H1 (cell line): Measurements from ENCODE around the gene RWDD3. TPM values are rescaled to one million over a fixed set of nuclear protein-coding genes. Genes with fewer than 3 reads are reported as not detected.

Experiments
- CTCF ChIA-PET: fragments of 300-600 bp; sonication (Branson Sonifier 250); formaldehyde crosslinking; loops from one replicate; lab custom pipeline; 2021; ENCODE audit not compliant: partially characterized antibody; lab: Charles Lee
- POLR2A ChIA-PET: fragments of 300-600 bp; sonication (Branson Sonifier 250); formaldehyde crosslinking; loops from one replicate; lab custom pipeline; 2021; ENCODE audit warnings: inconsistent platforms; ENCODE audit not compliant: partially characterized antibody; lab: Charles Lee
- DNase-seq, 2 experiments: peaks; one replicate each; pipeline versions ENCODE4 v3.0.0 to v3.0.0-alpha.2; 2010 to 2022; ENCODE audit warnings: low spot score in 2 of 2, low read depth in 1 of 2, mixed read lengths in 1 of 2
- FAIRE-seq: peaks from 2 replicates; lab custom pipeline; 2011; peaks lifted over from hg19 to GRCh38; lab: Jason Lieb, UNC
- H2AFZ ChIP-seq: 2 replicates; pipeline ENCODE4 v1.8.1; 2012; ENCODE audit warnings: low read length, inconsistent platforms
- H2AK5ac ChIP-seq: 2 replicates; pipeline ENCODE4 v1.6.1; 2013; ENCODE audit warnings: low read depth, low read length
- H2BK120ac ChIP-seq: replicated peaks from 2 replicates; pipeline ENCODE3; 2013; ENCODE audit warnings: low read depth, low read length, inconsistent platforms
- H2BK12ac ChIP-seq: 2 replicates; pipeline ENCODE4 v1.6.1; 2013; ENCODE audit warnings: low read depth, low read length
- H2BK15ac ChIP-seq: 2 replicates; pipeline ENCODE4 v1.6.1; 2013; ENCODE audit warnings: low read length
- H2BK20ac ChIP-seq: 2 replicates; pipeline ENCODE4 v1.6.1; 2013; ENCODE audit warnings: low read length
- H2BK5ac ChIP-seq: 2 replicates; pipeline ENCODE4 v1.6.1; 2013; ENCODE audit warnings: low read depth, low read length
- H3K14ac ChIP-seq: 2 replicates; pipeline ENCODE4 v1.6.1; 2013; ENCODE audit warnings: inconsistent platforms; ENCODE audit not compliant: insufficient read length
- H3K18ac ChIP-seq: 2 replicates; pipeline ENCODE4 v1.6.1; 2013; ENCODE audit warnings: low read length; ENCODE audit errors: extremely low read depth
- H3K23ac ChIP-seq: 2 replicates; pipeline ENCODE4 v1.6.1; 2013; ENCODE audit warnings: inconsistent platforms; ENCODE audit not compliant: insufficient read length
- H3K23me2 ChIP-seq: 2 replicates; pipeline ENCODE4 v1.6.1; 2013; ENCODE audit warnings: low read depth, low read length
- H3K27ac ChIP-seq: 2 replicates; pipeline ENCODE4 v1.6.1; 2011; ENCODE audit warnings: low read depth, low read length, inconsistent platforms
- H3K27me3 ChIP-seq, 4 experiments: replicated peaks in 1 of 4; 1 replicate in 1 of 4; 2 replicates in 3 of 4; pipeline versions ENCODE4 v1.6.1 to v1.8.1; 2011 to 2013; ENCODE audit warnings: low read length in 3 of 4, mild to moderate bottlenecking in 3 of 4, inconsistent platforms in 2 of 4, mixed read lengths in 2 of 4, moderate library complexity in 1 of 4; ENCODE audit not compliant: control insufficient read depth in 3 of 4, insufficient read depth in 3 of 4; ENCODE audit errors: extremely low read depth in 1 of 4
- H3K36me3 ChIP-seq, 4 experiments: 2 replicates each; pipeline versions ENCODE4 v1.6.1 to v1.8.1; 2011 to 2013; ENCODE audit warnings: mild to moderate bottlenecking in 4 of 4, low read length in 3 of 4, moderate library complexity in 2 of 4, control low read depth in 1 of 4, inconsistent platforms in 1 of 4; ENCODE audit not compliant: insufficient read depth in 4 of 4, control insufficient read depth in 2 of 4
- H3K4ac ChIP-seq: replicated peaks from 2 replicates; pipeline ENCODE3; 2013; ENCODE audit warnings: low read length, low read depth, mixed read lengths, inconsistent platforms; ENCODE audit not compliant: insufficient read length
- H3K4me1 ChIP-seq, 4 experiments: replicated peaks in 1 of 4; 1 replicate in 1 of 4; 2 replicates in 3 of 4; pipeline versions ENCODE4 v1.6.1 to v1.8.1; 2011 to 2013; ENCODE audit warnings: low read length in 3 of 4, inconsistent platforms in 2 of 4, mixed read lengths in 1 of 4; ENCODE audit not compliant: insufficient read depth in 4 of 4, control insufficient read depth in 3 of 4
- H3K4me2 ChIP-seq, 2 experiments: 2 replicates each; pipeline versions ENCODE4 v1.6.1 to v1.8.1; 2011 to 2013; ENCODE audit warnings: low read depth in 2 of 2, low read length in 2 of 2, control low read depth in 1 of 2, inconsistent platforms in 1 of 2, mild to moderate bottlenecking in 1 of 2; ENCODE audit not compliant: insufficient read depth in 1 of 2
- H3K4me3 ChIP-seq, 4 experiments: fragments of 200-600, 300-600 bp in 1 of 4; sonication (generic), shearing (Covaris generic), sonication (Bioruptor Twin) in 1 of 4; 2 replicates each; pipeline versions ENCODE4 v1.5.1 to v1.8.1; 2011 to 2016; ENCODE audit warnings: low read length in 4 of 4, low read depth in 3 of 4, control low read depth in 2 of 4, inconsistent platforms in 2 of 4, mild to moderate bottlenecking in 2 of 4, mixed read lengths in 1 of 4, moderate library complexity in 1 of 4; ENCODE audit not compliant: insufficient read depth in 2 of 4; ENCODE audit errors: extremely low read depth in 1 of 4
- H3K56ac ChIP-seq: replicated peaks from 2 replicates; pipeline ENCODE3; 2013; ENCODE audit warnings: low read depth, mild to moderate bottlenecking, mixed read lengths, low read length, inconsistent platforms; ENCODE audit not compliant: insufficient read length
- H3K79me1 ChIP-seq: 2 replicates; pipeline ENCODE4 v1.6.1; 2013; ENCODE audit warnings: low read depth, low read length, control low read depth
- H3K79me2 ChIP-seq, 2 experiments: 2 replicates each; pipeline versions ENCODE4 v1.6.1 to v1.8.1; 2012 to 2013; ENCODE audit warnings: low read length in 2 of 2, mild to moderate bottlenecking in 2 of 2, inconsistent platforms in 1 of 2; ENCODE audit not compliant: insufficient read depth in 2 of 2, control insufficient read depth in 1 of 2
- H3K9ac ChIP-seq, 4 experiments: replicated peaks in 1 of 4; 1 replicate in 1 of 4; 2 replicates in 3 of 4; pipeline versions ENCODE4 v1.6.1 to v1.8.1; 2011 to 2013; ENCODE audit warnings: low read depth in 3 of 4, low read length in 3 of 4, control low read depth in 2 of 4, mild to moderate bottlenecking in 2 of 4, moderate library complexity in 2 of 4, inconsistent platforms in 1 of 4; ENCODE audit errors: extremely low read depth in 1 of 4
- H3K9me3 ChIP-seq, 2 experiments: 2 replicates each; pipeline versions ENCODE4 v1.6.1 to v1.8.1; 2012 to 2013; ENCODE audit warnings: mild to moderate bottlenecking in 2 of 2, moderate library complexity in 2 of 2, control low read depth in 1 of 2, inconsistent platforms in 1 of 2, low read depth in 1 of 2, low read length in 1 of 2, mixed read lengths in 1 of 2; ENCODE audit not compliant: insufficient read depth in 2 of 2
- H4K20me1 ChIP-seq, 2 experiments: replicated peaks in 1 of 2; 2 replicates each; pipeline versions ENCODE3 to v1.8.1; 2011 to 2013; ENCODE audit warnings: inconsistent platforms in 2 of 2, low read length in 2 of 2, mild to moderate bottlenecking in 1 of 2; ENCODE audit not compliant: insufficient read depth in 2 of 2, control insufficient read depth in 1 of 2
- H4K5ac ChIP-seq: 2 replicates; pipeline ENCODE4 v1.6.1; 2013; ENCODE audit warnings: low read length, low read depth, mixed read lengths, inconsistent platforms; ENCODE audit not compliant: insufficient read length
- H4K8ac ChIP-seq: 2 replicates; pipeline ENCODE4 v1.8.0; 2013; ENCODE audit warnings: mild to moderate bottlenecking, moderate library complexity, low read length, inconsistent platforms; ENCODE audit not compliant: insufficient read depth; ENCODE audit errors: extremely low read depth
- H4K91ac ChIP-seq: replicated peaks from 2 replicates; pipeline ENCODE3; 2013; ENCODE audit warnings: low read length, mixed read lengths, inconsistent platforms; ENCODE audit not compliant: insufficient read length
- BACH1 ChIP-seq: IDR thresholded peaks from 2 replicates; pipeline ENCODE4 v1.6.1; 2012; ENCODE audit warnings: low read length, improper control_type of control experiment
- BRCA1 ChIP-seq: IDR thresholded peaks from 2 replicates; pipeline ENCODE4 v1.6.1; 2012; ENCODE audit warnings: low read depth, low read length, improper control_type of control experiment
- CBX5 ChIP-seq: fragments of 300-800, 300-1000 bp; sonication (generic); IDR thresholded peaks from 2 replicates; pipeline ENCODE4 v1.7.1; 2016; ENCODE audit warnings: antibody characterized with exemption, low read length, low read depth
- CEBPB ChIP-seq: IDR thresholded peaks from 2 replicates; pipeline ENCODE4 v1.6.1; 2012; ENCODE audit warnings: low read depth, low read length
- CHD1 ChIP-seq: IDR thresholded peaks from 2 replicates; pipeline ENCODE4 v1.6.1; 2012; ENCODE audit warnings: low read depth, low read length, improper control_type of control experiment
- EZH2 ChIP-seq: fragments of 200-600 bp; sonication (generic); IDR thresholded peaks from 2 replicates; pipeline ENCODE4 v1.7.1; 2012; ENCODE audit warnings: low read depth, mild to moderate bottlenecking, moderate library complexity, low read length, inconsistent platforms; ENCODE audit not compliant: severe bottlenecking
- HDAC2 ChIP-seq, 2 experiments: fragments of 300-600 bp in 1 of 2; sonication (generic) in 1 of 2; IDR thresholded peaks; 2 replicates each; pipeline ENCODE4 v1.6.1; 2011 to 2012; ENCODE audit warnings: low read depth in 2 of 2, low read length in 2 of 2, mild to moderate bottlenecking in 2 of 2, moderate library complexity in 2 of 2, borderline replicate concordance in 1 of 2, inconsistent platforms in 1 of 2
- KDM1A ChIP-seq: fragments of 200-600, 300-600 bp; sonication (generic); IDR thresholded peaks from 2 replicates; pipeline ENCODE4 v1.7.1; 2016; ENCODE audit warnings: mild to moderate bottlenecking, low read length, borderline replicate concordance
- KDM5A ChIP-seq: fragments of 200-600 bp; IDR thresholded peaks from 2 replicates; pipeline ENCODE4 v1.7.1; 2012; ENCODE audit warnings: mild to moderate bottlenecking, low read length, inconsistent platforms, mixed read lengths
- POU5F1 ChIP-seq: IDR thresholded peaks from 2 replicates; pipeline ENCODE4 v1.6.1; 2011; ENCODE audit warnings: low read depth, mild to moderate bottlenecking, low read length, moderate library complexity
- RBBP5 ChIP-seq: IDR thresholded peaks from 2 replicates; pipeline ENCODE4 v1.7.1; 2012; ENCODE audit warnings: low read depth, mild to moderate bottlenecking, inconsistent platforms, low read length, moderate library complexity, borderline replicate concordance
- RXRA ChIP-seq: IDR thresholded peaks from 2 replicates; pipeline ENCODE4 v1.6.1; 2011; ENCODE audit warnings: low read depth, mild to moderate bottlenecking, low read length, moderate library complexity; ENCODE audit not compliant: insufficient read depth
- TAF7 ChIP-seq: optimal IDR thresholded peaks from 2 replicates; pipeline ENCODE3; 2011; ENCODE audit warnings: low read depth, mild to moderate bottlenecking, inconsistent platforms, low read length, moderate library complexity, borderline replicate concordance
- TEAD4 ChIP-seq: IDR thresholded peaks from 2 replicates; pipeline ENCODE4 v1.6.1; 2012; ENCODE audit warnings: low read depth, low read length, inconsistent platforms, mixed read lengths
- WGBS, 2 experiments: shearing (Covaris generic) in 1 of 2; methylation state at CpG; one replicate each; pipeline versions ENCODE4 v1.1.6 to v1.1.7; 2013 to 2015; ENCODE audit warnings: low lambda C conversion rate in 2 of 2, mixed read lengths in 2 of 2, inconsistent platforms in 1 of 2, low coverage in 1 of 2, missing lambda C conversion rate in 1 of 2; ENCODE audit not compliant: insufficient replicate concordance in 2 of 2, insufficient coverage in 1 of 2, insufficient read length in 1 of 2; ENCODE audit errors: extremely low coverage in 1 of 2, missing lambda C conversion rate in 1 of 2; 5-methylcytosine and 5-hydroxymethylcytosine counted together
- polyA plus RNA-seq, 7 experiments: library from polyadenylated mRNA; depleted of rRNA in 3 of 7; stranded (reverse) in 5 of 7; unstranded in 2 of 7; fragments of >200 nt in 5 of 7; fragments of 200-250 nt in 2 of 7; gene quantifications; 1 replicate in 5 of 7; 2 replicates in 1 of 7; 4 replicates in 1 of 7; pipeline versions ENCODE4 v1.2.1 to v1.2.3, GENCODE V29; 2011 to 2013; ENCODE audit warnings: missing spikeins in 2 of 7, mixed read lengths in 2 of 7
- total RNA-seq: library from RNA; stranded (reverse); fragmentation: NEBNext Ultra II Directional; extraction: Animal tissue kit (Norgen Biotek cat#: 25700); gene quantifications from 2 replicates; pipeline ENCODE4 v1.2.1, GENCODE V29; 2021
- TF ChIP-seq, protein P1 (sequence below): IDR thresholded peaks from 2 replicates; pipeline ENCODE4 v1.6.1; 2011; ENCODE audit warnings: low read depth, mild to moderate bottlenecking, low read length; ENCODE audit not compliant: insufficient read depth

Gene RWDD3
- total and polyA plus RNA-seq, 2 of the 8 experiments (the other 6 are each of a cell fraction or from before 2014, with no cell fraction given) = 7.9 to 14.5 TPM

DNA sequence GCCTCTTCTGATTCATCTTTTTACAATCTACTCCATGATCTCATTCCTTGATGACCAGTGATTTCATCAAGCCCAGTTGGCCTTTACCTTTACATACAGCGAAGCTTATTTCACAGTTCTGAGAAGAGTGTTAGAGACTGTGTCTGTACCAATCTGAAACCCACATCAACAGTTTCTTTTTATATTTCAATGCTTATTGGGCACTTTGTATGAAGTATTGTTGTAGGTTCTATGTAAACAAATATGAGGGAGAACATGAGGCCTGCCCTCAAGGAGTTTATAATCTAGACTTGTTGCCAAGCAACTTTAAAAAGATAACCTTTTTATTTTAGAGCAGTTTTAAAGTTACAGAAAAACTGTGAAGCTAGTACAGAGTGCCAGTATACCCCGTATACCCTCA is 27.5 kb upstream of the RWDD3 start:
- no peak for FAIRE-seq
- Histone ChIP-seq H2BK20ac (no peak overlapping the region), H4K91ac (no peak overlapping the region), H4K8ac (no peak overlapping the region), H3K23me2 (no peaks in the 10 kb centered on the region), H2BK5ac (no peak overlapping the region), H3K4me2 (no peak overlapping the region), H3K36me3 (no peaks in the 10 kb centered on the region), H3K27me3 (no peaks in the 10 kb centered on the region), H3K9ac (no peak overlapping the region), H3K4me3 (no peak overlapping the region), H3K4ac (no peak overlapping the region), H3K14ac (no peak overlapping the region), H4K20me1 (no peaks in the 10 kb centered on the region), H3K27ac (no peak overlapping the region), H3K23ac (no peak overlapping the region), H2BK120ac (no peak overlapping the region), H3K79me2 (no peaks in the 10 kb centered on the region), H2AK5ac (no peak overlapping the region), H3K9me3 (no peaks in the 10 kb centered on the region), H3K79me1 (no peaks in the 10 kb centered on the region), H2BK15ac (no peak overlapping the region), H3K4me1 (no peaks in the 10 kb centered on the region), H3K56ac (no peak overlapping the region), H2AFZ (no peak overlapping the region), H2BK12ac (no peak overlapping the region), H3K18ac (no peak overlapping the region), H4K5ac (no peak overlapping the region)
- ChIA-PET CTCF (interaction anchor here (0.9 kb wide), 1 partner anchor 19 kb away, joined by 3 read pairs; no protein-coding TSS in a partner anchor), POLR2A (no interaction called here)
- WGBS, 2 experiments = 90% methylated on average over 2 of the region's 2 CpGs; no CpG with 5 or more reads in 1 of the 2 experiments
- TF ChIP-seq TEAD4 (no peak), CEBPB (no peak), CBX5 (no peak), TAF7 (no peak), RBBP5 (no peak), CHD1 (no peak), BACH1 (no peak), EZH2 (no peak), RXRA (no peak), POU5F1 (no peak), BRCA1 (no peak), KDM1A (no peak), KDM5A (no peak), HDAC2 (IDR thresholded peaks at IDR 0.05; ENCODE audit: borderline replicate concordance in 1 of 2, low read depth in 2 of 2, low read length in 2 of 2) (no peak)
- TF ChIP-seq, protein P1, sequence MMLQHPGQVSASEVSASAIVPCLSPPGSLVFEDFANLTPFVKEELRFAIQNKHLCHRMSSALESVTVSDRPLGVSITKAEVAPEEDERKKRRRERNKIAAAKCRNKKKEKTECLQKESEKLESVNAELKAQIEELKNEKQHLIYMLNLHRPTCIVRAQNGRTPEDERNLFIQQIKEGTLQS = no peak
- DNase-seq = no peak
